IPS DF 6.9 (cell line): ENCODE measurements around the gene POLH.
"Not testable (repeated sequence)": the region's sequence is repeated elsewhere in the genome, so short reads cannot be mapped to it uniquely, and the experiment has no call there.

Source experiments
- DNase-seq: peaks from one replicate; pipeline ENCODE4 v3.0.0-alpha.2; 2013; ENCODE audit warnings: low read depth, low spot score
- H3K27ac ChIP-seq: one replicate; pipeline ENCODE4 v1.5.1; 2013; ENCODE audit warnings: low read length, control low read depth
- H3K27me3 ChIP-seq: 2 replicates; pipeline ENCODE4 v1.6.1; 2013; ENCODE audit warnings: mild to moderate bottlenecking, low read length; ENCODE audit not compliant: control insufficient read depth, insufficient read depth
- H3K36me3 ChIP-seq: 2 replicates; pipeline ENCODE4 v1.6.1; 2013; ENCODE audit warnings: low read length; ENCODE audit not compliant: control insufficient read depth, insufficient read depth
- H3K4me1 ChIP-seq: 2 replicates; pipeline ENCODE4 v1.6.1; 2013; ENCODE audit warnings: low read length; ENCODE audit not compliant: control insufficient read depth, insufficient read depth
- H3K4me3 ChIP-seq: 2 replicates; pipeline ENCODE4 v1.5.1; 2013; ENCODE audit warnings: mild to moderate bottlenecking, low read length
- H3K9me3 ChIP-seq: 2 replicates; pipeline ENCODE4 v1.6.1; 2013; ENCODE audit warnings: low read length, inconsistent platforms; ENCODE audit not compliant: control insufficient read depth, insufficient read depth
- WGBS: extraction: QIAGEN DNeasy Blood & Tissue Kit; methylation state at CpG from one replicate; pipeline ENCODE4 v1.1.7; 2013; ENCODE audit warnings: mixed read lengths, missing lambda C conversion rate; ENCODE audit not compliant: insufficient read length, insufficient coverage; 5-methylcytosine and 5-hydroxymethylcytosine counted together

POLH gene

GRCh38 chr6:43647613-43648012 lies 71.6 kb downstream of the POLH start:
- Histone ChIP-seq H3K27me3 (no peaks in the 10 kb centered on the region), H3K36me3 (no peaks in the 10 kb centered on the region), H3K4me3 (no peak overlapping the region), H3K4me1 (no peaks in the 10 kb centered on the region), H3K9me3 (no peaks in the 10 kb centered on the region), H3K27ac (no peak overlapping the region)
- no peak for DNase-seq
- WGBS, result no CpG with 5 or more reads among the region's 3 CpGs

GRCh38 chr6:43648248-43648647 lies 72.3 kb downstream of the POLH start:
- Histone ChIP-seq H3K4me3 (no peak overlapping the region), H3K36me3 (no peaks in the 10 kb centered on the region), H3K9me3 (no peaks in the 10 kb centered on the region), H3K27me3 (no peaks in the 10 kb centered on the region), H3K27ac (no peak overlapping the region), H3K4me1 (no peaks in the 10 kb centered on the region)
- no peak for DNase-seq
- WGBS, result no CpG with 5 or more reads among the region's 2 CpGs

GRCh38 chr6:43652822-43653221 lies 76.8 kb downstream of the POLH start:
- not testable (repeated sequence) for H3K4me1 ChIP-seq, DNase-seq, H3K4me3 ChIP-seq, H3K9me3 ChIP-seq, H3K27me3 ChIP-seq, H3K27ac ChIP-seq, H3K36me3 ChIP-seq
- WGBS, result no CpG with 5 or more reads among the region's 2 CpGs

- H3K4me1 ChIP-seq, result no peaks in the 10 kb centered on the region
- no peak overlapping the region for H3K27ac ChIP-seq
- no CpG with 5 or more reads among the region's 3 CpGs for WGBS
- no peaks in the 10 kb centered on the region; the same call in 1 of the 2 replicates for H3K27me3 ChIP-seq
- no peaks in the 10 kb centered on the region for H3K36me3 ChIP-seq
- DNase-seq, result no peak
- no peaks in the 10 kb centered on the region for H3K9me3 ChIP-seq
- H3K4me3 ChIP-seq, result no peak overlapping the region
Measured at GRCh38 chr6:43657221-43657802, 81.3 kb downstream of the POLH start.

DNA sequence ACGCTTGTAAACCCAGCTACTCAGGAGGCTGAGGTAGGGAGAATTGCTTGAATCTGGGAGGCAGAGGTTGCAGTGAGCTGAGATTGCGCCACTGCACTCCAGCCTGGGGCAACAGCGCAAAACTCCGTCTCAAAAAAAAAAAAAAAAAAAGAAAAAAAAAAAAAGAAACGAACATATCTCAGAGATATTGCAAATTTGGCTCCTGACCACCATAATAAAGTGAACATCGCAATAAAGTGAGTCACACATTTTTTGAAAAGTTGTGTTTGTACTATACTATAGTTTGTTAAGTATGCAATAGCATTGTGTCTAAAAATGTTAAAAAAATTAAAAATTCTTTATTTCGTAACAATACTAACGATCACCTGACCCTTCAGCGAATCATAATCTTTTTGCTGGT lies 82.2 kb downstream of the POLH start:
- no peaks in the 10 kb centered on the region; the same call in 1 of the 2 replicates for H3K27me3 ChIP-seq
- no CpG with 5 or more reads among the region's 9 CpGs for WGBS
- H3K36me3 ChIP-seq, result no peaks in the 10 kb centered on the region
- no peak for DNase-seq
- H3K9me3 ChIP-seq, result no peaks in the 10 kb centered on the region
- H3K4me1 ChIP-seq, result no peaks in the 10 kb centered on the region
- no peak overlapping the region for H3K27ac ChIP-seq
- H3K4me3 ChIP-seq, result no peak overlapping the region

DNA sequence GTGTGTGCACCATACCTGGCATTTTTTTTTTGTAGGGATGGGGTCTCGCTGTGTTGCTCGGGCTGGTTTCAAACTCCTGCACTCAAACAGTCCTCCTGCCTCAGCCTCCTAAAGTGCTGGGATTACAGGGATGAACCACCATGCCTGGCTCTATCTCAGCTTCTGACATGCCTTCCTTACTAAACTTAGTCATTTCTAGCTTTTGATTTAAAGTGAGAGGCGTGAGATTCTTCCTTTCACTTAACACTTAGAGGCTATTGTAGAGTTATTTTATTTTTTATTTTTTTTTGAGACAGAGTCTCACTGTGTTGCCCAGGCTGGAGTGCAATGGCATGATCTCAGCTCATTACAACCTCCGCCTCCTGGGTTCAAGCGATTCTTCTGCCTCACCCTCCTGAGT lies 87.0 kb downstream of the POLH start:
- H3K4me3 ChIP-seq, H3K27me3 ChIP-seq, H3K36me3 ChIP-seq, H3K9me3 ChIP-seq, H3K4me1 ChIP-seq, H3K27ac ChIP-seq, DNase-seq: not testable (repeated sequence)
- WGBS, result no CpG with 5 or more reads among the region's 5 CpGs
